K562 (cell line): ENCODE data around the gene ARAF.

Experiments used
- CEBPB ChIP-seq: fragments of 450-650 bp; IDR thresholded peaks from 2 replicates; pipeline ENCODE4 v1.6.1; 2016; ENCODE audit warnings: missing genetic modification characterization, missing compliant biosample characterization
- CEBPG ChIP-seq, 3 experiments: fragments of 200-800 bp in 1 of 3; sonication (Bioruptor generic) in 1 of 3; sonication (generic) in 1 of 3; formaldehyde crosslinking in 1 of 3; IDR thresholded peaks in 2 of 3; conservative IDR thresholded peaks in 1 of 3; 2 replicates each; pipeline versions ENCODE4 v1.6.1 to v1.8.0; 2016 to 2022; ENCODE audit warnings: missing compliant biosample characterization in 2 of 3, missing genetic modification characterization in 2 of 3, mild to moderate bottlenecking in 1 of 3, missing genetic modification reagents in 1 of 3
- HMG20A ChIP-seq: fragments of 450-650 bp; formaldehyde crosslinking; conservative IDR thresholded peaks from 2 replicates; pipeline ENCODE4 v1.4.0; 2020; ENCODE audit warnings: mild to moderate bottlenecking, mixed read lengths
- POLR2A ChIP-seq: fragments of 450-650 bp; conservative IDR thresholded peaks from 2 replicates; pipeline ENCODE4 v1.6.1; 2016
- RBBP5 ChIP-seq: fragments of 200-600 bp; sonication (generic); IDR thresholded peaks from 2 replicates; pipeline ENCODE4 v1.6.1; 2012; ENCODE audit warnings: borderline replicate concordance, mild to moderate bottlenecking, low read length, control low read depth, inconsistent platforms; ENCODE audit not compliant: insufficient read depth, poor library complexity, severe bottlenecking
- SIN3A ChIP-seq, 2 experiments: fragments of 150-350 bp in 1 of 2; IDR thresholded peaks; 2 replicates each; pipeline ENCODE4 v1.6.1; 2011 to 2016; ENCODE audit warnings: borderline replicate concordance in 2 of 2, low read depth in 2 of 2, low read length in 2 of 2, mild to moderate bottlenecking in 2 of 2, moderate library complexity in 2 of 2; ENCODE audit not compliant: control insufficient read depth in 1 of 2
- TCFL5 ChIP-seq: fragments of 250-450 bp; sonication (Bioruptor Pico); conservative IDR thresholded peaks from 2 replicates; pipeline ENCODE4 v1.6.1; 2021; ENCODE audit warnings: mild to moderate bottlenecking, moderate library complexity, matching md5 sums
- ZNF324 ChIP-seq: fragments of 250-450 bp; sonication (Bioruptor Pico); IDR thresholded peaks from 2 replicates; pipeline ENCODE4 v1.4.0; 2020; ENCODE audit warnings: mild to moderate bottlenecking
- TF ChIP-seq, protein P1 (sequence below), 2 experiments: fragments of 450-650 bp; formaldehyde crosslinking in 1 of 2; IDR thresholded peaks; 2 replicates each; pipeline versions ENCODE4 v1.4.0 to v1.6.1; 2014 to 2020; ENCODE audit warnings: mild to moderate bottlenecking in 2 of 2, borderline replicate concordance in 1 of 2, low read depth in 1 of 2
- TF ChIP-seq, protein P2 (sequence below), 2 experiments: fragments of 450-650 bp; IDR thresholded peaks; 2 replicates each; pipeline ENCODE4 v1.6.1; 2016; ENCODE audit warnings: mild to moderate bottlenecking in 2 of 2, borderline replicate concordance in 1 of 2, low read depth in 1 of 2, moderate library complexity in 1 of 2
- TF ChIP-seq, protein P3 (sequence below): sonication (generic); formaldehyde crosslinking; IDR thresholded peaks from 2 replicates; pipeline ENCODE4 v1.5.0; 2020; ENCODE audit warnings: missing genetic modification reagents

DNA sequence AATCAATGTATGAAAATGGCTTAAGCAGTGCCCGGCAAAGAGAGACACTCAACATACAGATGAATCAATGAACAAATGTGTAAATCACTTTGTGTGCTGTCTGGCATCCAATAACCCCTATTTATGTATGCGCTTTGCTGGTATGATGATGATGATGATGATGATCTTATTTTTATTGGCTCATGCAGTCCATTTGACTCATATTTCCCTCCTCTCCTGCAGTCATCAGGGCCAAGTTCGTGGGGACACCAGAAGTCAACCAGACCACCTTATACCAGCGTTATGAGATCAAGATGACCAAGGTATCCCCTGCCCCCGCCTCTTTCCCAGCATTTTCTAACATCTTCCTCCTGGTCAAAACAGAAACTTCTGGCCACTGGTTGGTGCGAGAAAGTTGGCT, 23.7 kb downstream of the ARAF start:
- TF ChIP-seq, protein P1, sequence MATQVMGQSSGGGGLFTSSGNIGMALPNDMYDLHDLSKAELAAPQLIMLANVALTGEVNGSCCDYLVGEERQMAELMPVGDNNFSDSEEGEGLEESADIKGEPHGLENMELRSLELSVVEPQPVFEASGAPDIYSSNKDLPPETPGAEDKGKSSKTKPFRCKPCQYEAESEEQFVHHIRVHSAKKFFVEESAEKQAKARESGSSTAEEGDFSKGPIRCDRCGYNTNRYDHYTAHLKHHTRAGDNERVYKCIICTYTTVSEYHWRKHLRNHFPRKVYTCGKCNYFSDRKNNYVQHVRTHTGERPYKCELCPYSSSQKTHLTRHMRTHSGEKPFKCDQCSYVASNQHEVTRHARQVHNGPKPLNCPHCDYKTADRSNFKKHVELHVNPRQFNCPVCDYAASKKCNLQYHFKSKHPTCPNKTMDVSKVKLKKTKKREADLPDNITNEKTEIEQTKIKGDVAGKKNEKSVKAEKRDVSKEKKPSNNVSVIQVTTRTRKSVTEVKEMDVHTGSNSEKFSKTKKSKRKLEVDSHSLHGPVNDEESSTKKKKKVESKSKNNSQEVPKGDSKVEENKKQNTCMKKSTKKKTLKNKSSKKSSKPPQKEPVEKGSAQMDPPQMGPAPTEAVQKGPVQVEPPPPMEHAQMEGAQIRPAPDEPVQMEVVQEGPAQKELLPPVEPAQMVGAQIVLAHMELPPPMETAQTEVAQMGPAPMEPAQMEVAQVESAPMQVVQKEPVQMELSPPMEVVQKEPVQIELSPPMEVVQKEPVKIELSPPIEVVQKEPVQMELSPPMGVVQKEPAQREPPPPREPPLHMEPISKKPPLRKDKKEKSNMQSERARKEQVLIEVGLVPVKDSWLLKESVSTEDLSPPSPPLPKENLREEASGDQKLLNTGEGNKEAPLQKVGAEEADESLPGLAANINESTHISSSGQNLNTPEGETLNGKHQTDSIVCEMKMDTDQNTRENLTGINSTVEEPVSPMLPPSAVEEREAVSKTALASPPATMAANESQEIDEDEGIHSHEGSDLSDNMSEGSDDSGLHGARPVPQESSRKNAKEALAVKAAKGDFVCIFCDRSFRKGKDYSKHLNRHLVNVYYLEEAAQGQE (IDR thresholded peaks at IDR 0.05; ENCODE audit: borderline replicate concordance): no peak
- TF ChIP-seq, protein P1 (CRISPR knock-in tag; IDR thresholded peaks at IDR 0.05; ENCODE audit: low read depth): no peak
- no peak for TF ChIP-seq HMG20A (CRISPR knock-in tag)
- TF ChIP-seq, protein P2, sequence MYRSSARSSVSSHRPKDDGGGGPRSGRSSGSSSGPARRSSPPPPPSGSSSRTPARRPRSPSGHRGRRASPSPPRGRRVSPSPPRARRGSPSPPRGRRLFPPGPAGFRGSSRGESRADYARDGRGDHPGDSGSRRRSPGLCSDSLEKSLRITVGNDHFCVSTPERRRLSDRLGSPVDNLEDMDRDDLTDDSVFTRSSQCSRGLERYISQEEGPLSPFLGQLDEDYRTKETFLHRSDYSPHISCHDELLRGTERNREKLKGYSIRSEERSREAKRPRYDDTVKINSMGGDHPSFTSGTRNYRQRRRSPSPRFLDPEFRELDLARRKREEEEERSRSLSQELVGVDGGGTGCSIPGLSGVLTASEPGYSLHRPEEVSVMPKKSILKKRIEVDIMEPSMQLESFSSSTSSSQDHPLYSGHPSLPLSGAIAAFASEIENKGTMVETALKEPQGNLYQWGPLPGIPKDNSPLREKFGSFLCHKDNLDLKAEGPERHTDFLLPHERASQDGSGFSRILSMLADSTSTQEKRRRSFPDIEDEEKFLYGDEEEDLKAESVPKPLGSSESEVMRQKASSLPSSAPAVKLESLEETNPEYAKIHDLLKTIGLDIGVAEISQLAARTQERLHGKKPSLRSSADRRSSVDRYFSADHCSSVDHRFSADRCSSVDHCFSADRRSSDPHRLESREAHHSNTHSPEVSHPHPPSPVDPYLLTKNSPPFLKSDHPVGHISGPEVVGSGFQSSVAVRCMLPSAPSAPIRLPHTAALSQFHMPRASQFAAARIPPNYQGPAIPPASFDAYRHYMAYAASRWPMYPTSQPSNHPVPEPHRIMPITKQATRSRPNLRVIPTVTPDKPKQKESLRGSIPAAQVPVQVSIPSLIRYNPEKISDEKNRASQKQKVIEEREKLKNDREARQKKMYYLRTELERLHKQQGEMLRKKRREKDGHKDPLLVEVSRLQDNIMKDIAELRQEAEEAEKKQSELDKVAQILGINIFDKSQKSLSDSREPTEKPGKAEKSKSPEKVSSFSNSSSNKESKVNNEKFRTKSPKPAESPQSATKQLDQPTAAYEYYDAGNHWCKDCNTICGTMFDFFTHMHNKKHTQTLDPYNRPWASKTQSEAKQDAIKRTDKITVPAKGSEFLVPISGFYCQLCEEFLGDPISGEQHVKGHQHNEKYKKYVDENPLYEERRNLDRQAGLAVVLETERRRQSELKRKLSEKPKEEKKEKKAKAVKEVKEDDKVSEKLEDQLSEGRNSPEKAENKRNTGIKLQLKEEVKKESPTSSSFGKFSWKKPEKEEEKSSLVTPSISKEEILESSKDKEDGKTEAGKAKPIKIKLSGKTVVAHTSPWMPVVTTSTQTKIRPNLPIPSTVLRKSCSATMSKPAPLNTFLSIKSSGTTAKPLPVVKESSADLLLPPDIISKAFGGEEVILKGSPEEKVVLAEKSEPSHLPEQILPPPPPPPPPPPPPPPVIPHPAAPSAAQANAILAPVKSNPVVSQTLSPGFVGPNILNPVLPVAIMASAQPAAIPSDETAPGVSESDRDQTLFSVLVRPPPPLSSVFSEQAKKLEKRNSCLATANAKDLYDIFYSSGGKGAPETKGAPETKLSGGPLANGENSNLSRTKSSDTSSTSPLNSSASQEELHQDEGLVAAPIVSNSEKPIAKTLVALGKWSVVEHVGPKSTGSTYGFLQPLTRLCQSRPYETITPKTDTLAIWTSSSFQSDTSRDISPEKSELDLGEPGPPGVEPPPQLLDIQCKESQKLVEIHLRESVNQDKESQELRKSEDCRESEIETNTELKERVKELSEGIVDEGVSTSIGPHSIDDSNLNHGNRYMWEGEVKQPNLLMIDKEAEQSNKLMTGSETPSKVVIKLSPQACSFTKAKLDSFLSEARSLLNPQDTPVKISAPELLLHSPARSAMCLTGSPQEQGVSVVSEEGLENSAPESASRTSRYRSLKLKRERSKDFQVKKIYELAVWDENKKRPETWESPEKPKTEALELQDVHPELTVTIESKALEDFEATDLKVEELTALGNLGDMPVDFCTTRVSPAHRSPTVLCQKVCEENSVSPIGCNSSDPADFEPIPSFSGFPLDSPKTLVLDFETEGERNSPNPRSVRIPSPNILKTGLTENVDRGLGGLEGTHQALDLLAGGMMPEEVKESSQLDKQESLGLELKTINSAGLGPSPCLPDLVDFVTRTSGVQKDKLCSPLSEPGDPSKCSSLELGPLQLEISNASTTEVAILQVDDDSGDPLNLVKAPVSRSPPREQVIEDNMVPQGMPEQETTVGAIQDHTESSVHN (IDR thresholded peaks at IDR 0.05; ENCODE audit: borderline replicate concordance in 1 of 2, low read depth in 1 of 2): no peak
- TF ChIP-seq, protein P3, sequence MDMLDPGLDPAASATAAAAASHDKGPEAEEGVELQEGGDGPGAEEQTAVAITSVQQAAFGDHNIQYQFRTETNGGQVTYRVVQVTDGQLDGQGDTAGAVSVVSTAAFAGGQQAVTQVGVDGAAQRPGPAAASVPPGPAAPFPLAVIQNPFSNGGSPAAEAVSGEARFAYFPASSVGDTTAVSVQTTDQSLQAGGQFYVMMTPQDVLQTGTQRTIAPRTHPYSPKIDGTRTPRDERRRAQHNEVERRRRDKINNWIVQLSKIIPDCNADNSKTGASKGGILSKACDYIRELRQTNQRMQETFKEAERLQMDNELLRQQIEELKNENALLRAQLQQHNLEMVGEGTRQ (CRISPR knock-in tag): no peak
- TF ChIP-seq CEBPB: no peak
- no peak for TF ChIP-seq TCFL5 (CRISPR knock-in tag)
- TF ChIP-seq POLR2A: no peak
- TF ChIP-seq RBBP5: no peak
- TF ChIP-seq SIN3A (IDR thresholded peaks at IDR 0.05; ENCODE audit: borderline replicate concordance in 2 of 2, control insufficient read depth in 1 of 2, low read depth in 2 of 2, low read length in 2 of 2): no peak
- no peak for TF ChIP-seq ZNF324 (CRISPR knock-in tag)
- no peak for TF ChIP-seq CEBPG (CRISPR knock-in tag; IDR thresholded peaks at IDR 0.05)
- no peak for TF ChIP-seq CEBPG (tag; conservative IDR thresholded peaks at IDR 0.05 in 1 of 2, IDR thresholded peaks at IDR 0.05 in 1 of 2)
